HCT116 (cell line): ENCODE results near the gene CCDC40. TPM values are rescaled to one million over a fixed set of nuclear protein-coding genes. Genes with fewer than 3 reads are reported as not detected.

Source experiments
- ATAC-seq: fragments of 200-7000 bp; cut with Tn5 transposase; 2 replicates; pipeline ENCODE4 v1.9.1; 2020; ENCODE audit warnings: mild to moderate bottlenecking, moderate library complexity
- BruUV-seq: library from RNA; stranded (reverse); fragments of 400-500 nt; replicated peaks from 2 replicates; lab custom pipeline; 2021; lab: Mats Ljungman, UMichigan
- CTCF ChIA-PET: fragments of 300-600 bp; sonication (Branson Sonifier 250); formaldehyde crosslinking; loops from one replicate; lab custom pipeline; 2021; ENCODE audit warnings: antibody characterized with exemption; lab: Charles Lee
- POLR2A ChIA-PET: fragments of 300-600, 350-600 bp; sonication (Branson Sonifier 250); formaldehyde crosslinking; loops from one replicate; lab custom pipeline; 2021; ENCODE audit warnings: antibody characterized with exemption; lab: Charles Lee
- RAD21 ChIA-PET, 2 experiments: fragments of 300-600 bp; sonication (Branson Sonifier 250); formaldehyde crosslinking; loops; one replicate each; lab custom pipeline; 2023; ENCODE audit warnings: low total read pairs in 2 of 2; ENCODE audit not compliant: uncharacterized antibody in 2 of 2, unreplicated experiment in 2 of 2, low non-redundant PET in 1 of 2; lab: Charles Lee
- DNase-seq: peaks from one replicate; pipeline ENCODE4 v3.0.0-alpha.2; 2010; ENCODE audit warnings: low read depth, low spot score
- H2AFZ ChIP-seq: fragments of 200-600 bp; shearing (Covaris generic), sonication (generic); 2 replicates; pipeline ENCODE4 v1.6.1; 2017; ENCODE audit warnings: low read depth, mixed run types, mixed read lengths, antibody characterized with exemption, low read length; ENCODE audit not compliant: poor library complexity, severe bottlenecking
- H3K27ac ChIP-seq: 2 replicates; pipeline ENCODE4 v1.5.1; 2012; ENCODE audit warnings: low read depth, low read length
- H3K27me3 ChIP-seq: fragments of 200-600 bp; sonication (generic); 2 replicates; pipeline ENCODE4 v1.6.1; 2016; ENCODE audit warnings: mixed run types, low read length, mixed read lengths; ENCODE audit not compliant: insufficient read depth
- H3K36me3 ChIP-seq, 2 experiments: fragments of 200-500 bp in 1 of 2; fragments of 200-600 bp in 1 of 2; sonication (Bioruptor generic) in 1 of 2; sonication (generic) in 1 of 2; 2 replicates each; pipeline versions ENCODE4 v1.5.1 to v1.6.1; 2014 to 2016; ENCODE audit warnings: low read length in 2 of 2, inconsistent platforms in 1 of 2, mixed read lengths in 1 of 2, mixed run types in 1 of 2; ENCODE audit not compliant: insufficient read depth in 2 of 2, control insufficient read depth in 1 of 2
- H3K4me1 ChIP-seq, 2 experiments: fragments of 200-600 bp in 1 of 2; sonication (generic) in 1 of 2; 2 replicates each; pipeline versions ENCODE4 v1.5.1 to v1.6.1; 2012 to 2017; ENCODE audit warnings: low read length in 2 of 2, inconsistent platforms in 1 of 2, mild to moderate bottlenecking in 1 of 2, mixed read lengths in 1 of 2, mixed run types in 1 of 2, moderate library complexity in 1 of 2; ENCODE audit not compliant: insufficient read depth in 2 of 2, control insufficient read depth in 1 of 2
- H3K4me2 ChIP-seq: fragments of 200-600 bp; sonication (generic); 2 replicates; pipeline ENCODE4 v1.6.1; 2017; ENCODE audit warnings: mixed run types, low read length, mixed read lengths
- H3K4me3 ChIP-seq, 2 experiments: fragments of 200-600 bp in 1 of 2; sonication (generic) in 1 of 2; replicated peaks in 1 of 2; 2 replicates each; pipeline ENCODE4 v1.5.1; 2011 to 2016; ENCODE audit warnings: low read length in 2 of 2, control low read depth in 1 of 2, low read depth in 1 of 2, mild to moderate bottlenecking in 1 of 2, mixed read lengths in 1 of 2, mixed run types in 1 of 2
- H3K79me2 ChIP-seq: fragments of 200-600 bp; sonication (generic); 2 replicates; pipeline ENCODE4 v1.6.1; 2017; ENCODE audit warnings: mild to moderate bottlenecking, mixed run types, low read length, moderate library complexity, mixed read lengths; ENCODE audit not compliant: insufficient read depth
- H3K9ac ChIP-seq: fragments of 200-600 bp; sonication (generic); 2 replicates; pipeline ENCODE4 v1.6.1; 2016; ENCODE audit warnings: low read length, mixed read lengths
- H3K9me2 ChIP-seq: fragments of 200-600 bp; sonication (generic), shearing (Covaris generic); 2 replicates; pipeline ENCODE4 v1.6.1; 2017; ENCODE audit warnings: mixed run types, mild to moderate bottlenecking, moderate library complexity; ENCODE audit not compliant: insufficient read depth
- H3K9me3 ChIP-seq, 2 experiments: fragments of 200-500 bp in 1 of 2; fragments of 200-600 bp in 1 of 2; sonication (Bioruptor generic) in 1 of 2; sonication (generic) in 1 of 2; 2 replicates each; pipeline ENCODE4 v1.6.1; 2014 to 2017; ENCODE audit warnings: low read length in 2 of 2, mixed read lengths in 2 of 2, inconsistent platforms in 1 of 2, low read depth in 1 of 2, mild to moderate bottlenecking in 1 of 2, mixed run types in 1 of 2, moderate library complexity in 1 of 2; ENCODE audit not compliant: control insufficient read depth in 1 of 2, insufficient read depth in 1 of 2
- H4K20me1 ChIP-seq: fragments of 200-600 bp; sonication (generic), shearing (Covaris generic); 2 replicates; pipeline ENCODE4 v1.6.1; 2017; ENCODE audit warnings: mixed run types, mild to moderate bottlenecking, moderate library complexity; ENCODE audit not compliant: insufficient read depth
- CEBPB ChIP-seq: IDR thresholded peaks from 2 replicates; pipeline ENCODE4 v1.6.1; 2012; ENCODE audit warnings: low read depth
- EGR1 ChIP-seq: IDR thresholded peaks from 2 replicates; pipeline ENCODE4 v1.6.1; 2012; ENCODE audit warnings: low read depth
- POLR2A ChIP-seq: IDR thresholded peaks from 2 replicates; pipeline ENCODE4 v1.7.0; 2011; ENCODE audit warnings: borderline replicate concordance; ENCODE audit not compliant: insufficient read depth, insufficient read length; ENCODE audit errors: extremely low read depth
- SRF ChIP-seq: IDR thresholded peaks from 2 replicates; pipeline ENCODE4 v1.6.1; 2012; ENCODE audit warnings: low read depth
- YY1 ChIP-seq: IDR thresholded peaks from 2 replicates; pipeline ENCODE4 v1.6.1; 2011; ENCODE audit warnings: low read length, low read depth, moderate library complexity, mild to moderate bottlenecking; ENCODE audit not compliant: insufficient replicate concordance; ENCODE audit errors: extremely low read depth
- ZFX ChIP-seq: fragments of 450-650 bp; IDR thresholded peaks from 2 replicates; pipeline ENCODE4 v1.6.1; 2017
- ZNF274 ChIP-seq: fragments of 200-500 bp; sonication (Bioruptor generic); IDR thresholded peaks from 2 replicates; pipeline ENCODE4 v1.6.1; 2014; ENCODE audit warnings: mild to moderate bottlenecking, low read depth, low read length, inconsistent platforms
- intact Hi-C: fragments of 100-400 bp; cut with micrococcal nuclease; formaldehyde crosslinking; loops from 2 replicates; pipeline ENCODE4 v1.10.0; 2022
- total RNA-seq: library from RNA; stranded (reverse); gene quantifications from one replicate; pipeline ENCODE4 v1.2.1, GENCODE V29; 2021; ENCODE audit not compliant: unreplicated experiment
- TF ChIP-seq, protein P1 (sequence below): IDR thresholded peaks from 2 replicates; pipeline ENCODE4 v1.6.1; 2012
- TF ChIP-seq, protein P2 (sequence below): IDR thresholded peaks from 2 replicates; pipeline ENCODE4 v1.6.1; 2012
- TF ChIP-seq, protein P3 (sequence below), 3 experiments: fragments of 200-600 bp in 1 of 3; sonication (generic) in 1 of 3; IDR thresholded peaks in 2 of 3; conservative IDR thresholded peaks in 1 of 3; 2 replicates each; pipeline ENCODE4 v1.5.1; 2012 to 2017; ENCODE audit warnings: low read depth in 2 of 3, low read length in 2 of 3, antibody characterized with exemption in 1 of 3, borderline replicate concordance in 1 of 3, control low read depth in 1 of 3, mild to moderate bottlenecking in 1 of 3, mixed read lengths in 1 of 3, mixed run types in 1 of 3, moderate library complexity in 1 of 3; ENCODE audit not compliant: insufficient read depth in 1 of 3

Gene CCDC40
- total RNA-seq, 1 experiment from 2014 or later, result 10.3 TPM

DNA sequence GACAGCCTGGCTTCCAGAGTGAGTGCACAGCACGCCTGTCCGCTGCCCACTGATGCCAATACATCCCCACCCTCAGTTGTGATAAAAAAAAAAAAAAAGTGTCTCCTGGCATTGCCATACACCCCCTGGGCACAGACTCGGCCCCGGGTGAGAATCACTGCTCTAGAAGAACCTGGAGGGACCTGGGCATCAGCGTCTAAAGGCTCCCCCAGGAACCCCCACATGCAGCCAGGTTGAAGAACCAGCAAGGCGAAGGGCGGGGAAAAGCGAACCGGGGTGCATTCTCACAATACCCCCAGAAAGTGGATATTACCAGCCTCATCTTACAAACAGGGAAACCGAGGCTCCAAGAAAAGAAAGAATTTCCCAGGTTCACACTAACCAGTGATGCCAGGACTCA is 28.5 kb upstream of the CCDC40 start:
- Histone ChIP-seq H3K4me2 (peak overlapping the region; percentile 56; the same call in 1 of the 2 replicates), H3K9ac (no peak overlapping the region), H2AFZ (no peak overlapping the region), H3K36me3 (no peaks in the 10 kb centered on the region; a peak in 1 of 4 replicates), H3K27ac (no peak overlapping the region), H4K20me1 (no peaks in the 10 kb centered on the region), H3K4me1 (peaks cover 17 to 22% of the 10 kb centered on the region in 2 experiments), H3K9me2 (no peaks in the 10 kb centered on the region), H3K4me3 (no peak overlapping the region), H3K9me3 (no peaks in the 10 kb centered on the region), H3K79me2 (no peaks in the 10 kb centered on the region), H3K27me3 (no peaks in the 10 kb centered on the region)
- intact Hi-C loops, result loop anchor here (2.0 to 5.0 kb wide), 3 partner anchors 245 to 974 kb away; no protein-coding TSS in a partner anchor
- no TSS peak for BruUV-seq
- TF ChIP-seq, protein P1, sequence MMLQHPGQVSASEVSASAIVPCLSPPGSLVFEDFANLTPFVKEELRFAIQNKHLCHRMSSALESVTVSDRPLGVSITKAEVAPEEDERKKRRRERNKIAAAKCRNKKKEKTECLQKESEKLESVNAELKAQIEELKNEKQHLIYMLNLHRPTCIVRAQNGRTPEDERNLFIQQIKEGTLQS, result no peak
- TF ChIP-seq, protein P2, sequence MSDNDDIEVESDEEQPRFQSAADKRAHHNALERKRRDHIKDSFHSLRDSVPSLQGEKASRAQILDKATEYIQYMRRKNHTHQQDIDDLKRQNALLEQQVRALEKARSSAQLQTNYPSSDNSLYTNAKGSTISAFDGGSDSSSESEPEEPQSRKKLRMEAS, result no peak
- TF ChIP-seq ZNF274 (no peak), CEBPB (no peak), YY1 (no peak), ZFX (no peak), EGR1 (no peak), SRF (no peak), POLR2A (no peak)
- TF ChIP-seq, protein P3, sequence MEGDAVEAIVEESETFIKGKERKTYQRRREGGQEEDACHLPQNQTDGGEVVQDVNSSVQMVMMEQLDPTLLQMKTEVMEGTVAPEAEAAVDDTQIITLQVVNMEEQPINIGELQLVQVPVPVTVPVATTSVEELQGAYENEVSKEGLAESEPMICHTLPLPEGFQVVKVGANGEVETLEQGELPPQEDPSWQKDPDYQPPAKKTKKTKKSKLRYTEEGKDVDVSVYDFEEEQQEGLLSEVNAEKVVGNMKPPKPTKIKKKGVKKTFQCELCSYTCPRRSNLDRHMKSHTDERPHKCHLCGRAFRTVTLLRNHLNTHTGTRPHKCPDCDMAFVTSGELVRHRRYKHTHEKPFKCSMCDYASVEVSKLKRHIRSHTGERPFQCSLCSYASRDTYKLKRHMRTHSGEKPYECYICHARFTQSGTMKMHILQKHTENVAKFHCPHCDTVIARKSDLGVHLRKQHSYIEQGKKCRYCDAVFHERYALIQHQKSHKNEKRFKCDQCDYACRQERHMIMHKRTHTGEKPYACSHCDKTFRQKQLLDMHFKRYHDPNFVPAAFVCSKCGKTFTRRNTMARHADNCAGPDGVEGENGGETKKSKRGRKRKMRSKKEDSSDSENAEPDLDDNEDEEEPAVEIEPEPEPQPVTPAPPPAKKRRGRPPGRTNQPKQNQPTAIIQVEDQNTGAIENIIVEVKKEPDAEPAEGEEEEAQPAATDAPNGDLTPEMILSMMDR (IDR thresholded peaks at IDR 0.05 in 2 of 3, conservative IDR thresholded peaks at IDR 0.05 in 1 of 3; ENCODE audit: borderline replicate concordance in 1 of 3, insufficient read depth in 1 of 3, low read depth in 2 of 3, low read length in 2 of 3), result no peak
- POLR2A ChIA-PET, result interaction anchor here (1.4 kb wide), 1 partner anchor 198 kb away, joined by 3 read pairs; no protein-coding TSS in a partner anchor
- CTCF ChIA-PET, result interaction anchor here (0.8 to 5.2 kb wide), 30 partner anchors 10 to 980 kb away, joined by 3 to 37 read pairs (median 5); partner anchors contain the start of genes CBX8, ENDOV and GAA
- RAD21 ChIA-PET, result interaction anchor here in 1 of 2 experiments (0.9 to 1.2 kb wide), 2 partner anchors 75 to 93 kb away, joined by 3 to 4 read pairs; partner anchors contain the start of gene GAA
- ATAC-seq, result no peak
- DNase-seq, result no peak
